ENCODE measurements around the gene LYSMD2.

LYSMD2 gene

GRCh38 chr15:51678096-51678495 is 59.4 kb downstream of the LYSMD2 start:
- POLR2A ChIA-PET = no interaction called here
- DNase-seq (ENCODE audit: low read depth, low spot score) = no peak
- CTCF ChIA-PET = no interaction called here
- H3K4me3 ChIP-seq (ENCODE audit: low read depth, low read length) = no peak overlapping the region
- TF ChIP-seq, protein P1, sequence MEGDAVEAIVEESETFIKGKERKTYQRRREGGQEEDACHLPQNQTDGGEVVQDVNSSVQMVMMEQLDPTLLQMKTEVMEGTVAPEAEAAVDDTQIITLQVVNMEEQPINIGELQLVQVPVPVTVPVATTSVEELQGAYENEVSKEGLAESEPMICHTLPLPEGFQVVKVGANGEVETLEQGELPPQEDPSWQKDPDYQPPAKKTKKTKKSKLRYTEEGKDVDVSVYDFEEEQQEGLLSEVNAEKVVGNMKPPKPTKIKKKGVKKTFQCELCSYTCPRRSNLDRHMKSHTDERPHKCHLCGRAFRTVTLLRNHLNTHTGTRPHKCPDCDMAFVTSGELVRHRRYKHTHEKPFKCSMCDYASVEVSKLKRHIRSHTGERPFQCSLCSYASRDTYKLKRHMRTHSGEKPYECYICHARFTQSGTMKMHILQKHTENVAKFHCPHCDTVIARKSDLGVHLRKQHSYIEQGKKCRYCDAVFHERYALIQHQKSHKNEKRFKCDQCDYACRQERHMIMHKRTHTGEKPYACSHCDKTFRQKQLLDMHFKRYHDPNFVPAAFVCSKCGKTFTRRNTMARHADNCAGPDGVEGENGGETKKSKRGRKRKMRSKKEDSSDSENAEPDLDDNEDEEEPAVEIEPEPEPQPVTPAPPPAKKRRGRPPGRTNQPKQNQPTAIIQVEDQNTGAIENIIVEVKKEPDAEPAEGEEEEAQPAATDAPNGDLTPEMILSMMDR (IDR thresholded peaks at IDR 0.05; ENCODE audit: insufficient read depth, low read length, missing control alignments) = no peak

- TF ChIP-seq, protein P1 (IDR thresholded peaks at IDR 0.05; ENCODE audit: insufficient read depth, low read length, missing control alignments) = no peak
- DNase-seq (ENCODE audit: low read depth, low spot score) = no peak
- no peak overlapping the region for H3K4me3 ChIP-seq (ENCODE audit: low read depth, low read length)
- ChIA-PET CTCF (no interaction called here), POLR2A (no interaction called here)
Measured at GRCh38 chr15:51677452-51677851, 60.0 kb downstream of the LYSMD2 start.

DNA sequence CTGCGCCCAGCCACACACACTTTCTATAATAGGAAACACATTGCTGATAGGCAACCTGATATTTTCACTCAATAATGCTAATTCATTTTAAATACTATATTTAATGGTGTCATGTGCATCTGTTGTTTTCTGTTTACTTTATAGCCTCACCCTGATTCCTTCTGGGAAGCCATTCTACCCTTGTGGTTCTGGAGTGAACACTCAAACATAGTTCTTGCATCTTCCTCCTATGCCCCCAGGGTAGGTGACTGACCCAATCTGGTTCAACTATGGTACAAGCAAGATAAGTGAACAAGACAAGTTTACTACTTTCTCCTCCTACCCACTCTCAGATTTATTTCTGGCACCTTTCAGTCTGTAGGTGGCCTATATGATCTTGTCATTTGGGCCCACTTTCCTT is 60.4 kb downstream of the LYSMD2 start:
- TF ChIP-seq, protein P1 (IDR thresholded peaks at IDR 0.05; ENCODE audit: insufficient read depth, low read length, missing control alignments) = no peak
- CTCF ChIA-PET = interaction anchor here (1.5 kb wide), 1 partner anchor 33 kb away, joined by 3 read pairs; no protein-coding TSS in a partner anchor

DNA sequence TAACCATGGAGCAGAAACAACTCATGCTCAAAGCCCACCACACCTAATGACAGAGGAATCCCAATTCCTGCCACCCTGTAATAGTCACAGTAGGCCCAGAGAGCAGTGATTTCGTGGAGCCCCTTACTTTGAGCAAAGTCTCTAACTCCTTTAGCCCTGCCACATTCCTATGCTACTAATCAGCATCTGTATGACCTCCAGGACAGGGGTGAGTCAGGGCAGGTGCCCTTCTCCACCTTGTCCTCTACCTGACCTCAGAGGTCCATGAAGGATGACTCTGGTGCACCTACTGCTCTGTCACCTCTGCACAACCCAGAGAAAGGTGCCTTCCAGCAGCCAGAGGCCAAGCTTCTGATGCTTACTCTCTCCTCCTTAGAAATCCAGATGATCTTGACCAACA is 62.2 kb downstream of the LYSMD2 start:
- TF ChIP-seq, protein P1 (IDR thresholded peaks at IDR 0.05; ENCODE audit: insufficient read depth, low read length, missing control alignments) = no peak
- no peak for DNase-seq (ENCODE audit: low read depth, low spot score)
- CTCF ChIA-PET = interaction anchor here (1.5 kb wide), 1 partner anchor 31 kb away, joined by 3 read pairs; no protein-coding TSS in a partner anchor
- POLR2A ChIA-PET = no interaction called here
- H3K4me3 ChIP-seq (ENCODE audit: low read depth, low read length) = no peak overlapping the region

More for the DNA sequence above, 60.4 kb downstream of the LYSMD2 start:
- H3K4me3 ChIP-seq (ENCODE audit: low read depth, low read length) = no peak overlapping the region
- DNase-seq (ENCODE audit: low read depth, low spot score) = no peak
- POLR2A ChIA-PET = no interaction called here
